Trophoblast cell (in vitro differentiated cells and primary cell): ENCODE data around the gene MZB1.
A peak's percentile ranks its signal among the peaks of the same experiment; 100 is the strongest.

ENCODE experiments used
- DNase-seq, 2 donors: peaks; one replicate each; pipeline ENCODE4 v3.0.0-alpha.2; 2016
- H2AFZ ChIP-seq: 2 replicates; pipeline ENCODE4 v1.6.1; 2013; ENCODE audit warnings: low read length, moderate library complexity, mild to moderate bottlenecking; ENCODE audit not compliant: insufficient read depth, poor library complexity
- H2AK5ac ChIP-seq: 2 replicates; pipeline ENCODE4 v1.6.1; 2013; ENCODE audit warnings: mild to moderate bottlenecking, low read length
- H2BK120ac ChIP-seq: 2 replicates; pipeline ENCODE4 v1.6.1; 2013; ENCODE audit warnings: low read length, mild to moderate bottlenecking, moderate library complexity; ENCODE audit not compliant: insufficient read depth, poor library complexity
- H2BK12ac ChIP-seq: 2 replicates; pipeline ENCODE4 v1.6.1; 2013; ENCODE audit warnings: mild to moderate bottlenecking, low read length, moderate library complexity
- H2BK5ac ChIP-seq: 2 replicates; pipeline ENCODE4 v1.6.1; 2013; ENCODE audit warnings: low read length, low read depth, moderate library complexity, mild to moderate bottlenecking; ENCODE audit not compliant: poor library complexity
- H3K14ac ChIP-seq: 2 replicates; pipeline ENCODE4 v1.6.1; 2013; ENCODE audit warnings: mild to moderate bottlenecking, low read length
- H3K18ac ChIP-seq: 2 replicates; pipeline ENCODE4 v1.6.1; 2013; ENCODE audit warnings: mild to moderate bottlenecking, low read length
- H3K23ac ChIP-seq: 2 replicates; pipeline ENCODE4 v1.6.1; 2013; ENCODE audit warnings: low read length
- H3K27ac ChIP-seq: 2 replicates; pipeline ENCODE4 v1.5.1; 2013; ENCODE audit warnings: low read depth, mild to moderate bottlenecking, inconsistent platforms, low read length, moderate library complexity
- H3K27me3 ChIP-seq: 2 replicates; pipeline ENCODE4 v1.6.1; 2013; ENCODE audit warnings: inconsistent platforms, mild to moderate bottlenecking, low read length, moderate library complexity; ENCODE audit not compliant: insufficient read depth
- H3K36me3 ChIP-seq, 2 experiments: 1 replicate in 1 of 2; 2 replicates in 1 of 2; pipeline ENCODE4 v1.6.1; 2013; ENCODE audit warnings: low read length in 2 of 2, mild to moderate bottlenecking in 2 of 2, moderate library complexity in 1 of 2; ENCODE audit not compliant: insufficient read depth in 2 of 2, control insufficient read depth in 1 of 2
- H3K4ac ChIP-seq: 2 replicates; pipeline ENCODE4 v1.6.1; 2013; ENCODE audit warnings: low read depth, mild to moderate bottlenecking, low read length, moderate library complexity
- H3K4me1 ChIP-seq, 2 experiments: 1 replicate in 1 of 2; 2 replicates in 1 of 2; pipeline ENCODE4 v1.6.1; 2013; ENCODE audit warnings: low read length in 2 of 2, mild to moderate bottlenecking in 2 of 2, moderate library complexity in 1 of 2; ENCODE audit not compliant: insufficient read depth in 2 of 2, control insufficient read depth in 1 of 2
- H3K4me2 ChIP-seq: 2 replicates; pipeline ENCODE4 v1.6.1; 2013; ENCODE audit warnings: inconsistent platforms, mild to moderate bottlenecking, low read length, moderate library complexity
- H3K4me3 ChIP-seq: 2 replicates; pipeline ENCODE4 v1.5.1; 2013; ENCODE audit warnings: mild to moderate bottlenecking, low read depth, low read length, inconsistent platforms
- H3K79me1 ChIP-seq: one replicate; pipeline ENCODE4 v1.6.1; 2013; ENCODE audit warnings: low read length
- H3K79me2 ChIP-seq: 2 replicates; pipeline ENCODE4 v1.6.1; 2013; ENCODE audit warnings: low read length, mild to moderate bottlenecking; ENCODE audit not compliant: control insufficient read depth, insufficient read depth, poor library complexity
- H3K9ac ChIP-seq: 2 replicates; pipeline ENCODE4 v1.6.1; 2013; ENCODE audit warnings: mild to moderate bottlenecking, low read length
- H3K9me3 ChIP-seq: 2 replicates; pipeline ENCODE4 v1.6.1; 2013; ENCODE audit warnings: low read depth, mild to moderate bottlenecking, control low read depth, inconsistent platforms, low read length; ENCODE audit not compliant: insufficient read depth
- H4K12ac ChIP-seq: 2 replicates; pipeline ENCODE4 v1.6.1; 2013; ENCODE audit warnings: low read depth, mild to moderate bottlenecking, low read length, moderate library complexity
- H4K8ac ChIP-seq: 2 replicates; pipeline ENCODE4 v1.6.1; 2013; ENCODE audit warnings: low read depth, mild to moderate bottlenecking, low read length, moderate library complexity
- H4K91ac ChIP-seq: one replicate; pipeline ENCODE4 v1.6.1; 2013; ENCODE audit warnings: low read depth, mild to moderate bottlenecking, low read length, moderate library complexity
- WGBS: extraction: QIAGEN DNeasy Blood & Tissue Kit; methylation state at CpG from one replicate; pipeline ENCODE4 v1.1.7; 2013; ENCODE audit warnings: missing lambda C conversion rate; ENCODE audit not compliant: insufficient read length, insufficient coverage; ENCODE audit errors: extremely low coverage; 5-methylcytosine and 5-hydroxymethylcytosine counted together

The MZB1 gene

DNA sequence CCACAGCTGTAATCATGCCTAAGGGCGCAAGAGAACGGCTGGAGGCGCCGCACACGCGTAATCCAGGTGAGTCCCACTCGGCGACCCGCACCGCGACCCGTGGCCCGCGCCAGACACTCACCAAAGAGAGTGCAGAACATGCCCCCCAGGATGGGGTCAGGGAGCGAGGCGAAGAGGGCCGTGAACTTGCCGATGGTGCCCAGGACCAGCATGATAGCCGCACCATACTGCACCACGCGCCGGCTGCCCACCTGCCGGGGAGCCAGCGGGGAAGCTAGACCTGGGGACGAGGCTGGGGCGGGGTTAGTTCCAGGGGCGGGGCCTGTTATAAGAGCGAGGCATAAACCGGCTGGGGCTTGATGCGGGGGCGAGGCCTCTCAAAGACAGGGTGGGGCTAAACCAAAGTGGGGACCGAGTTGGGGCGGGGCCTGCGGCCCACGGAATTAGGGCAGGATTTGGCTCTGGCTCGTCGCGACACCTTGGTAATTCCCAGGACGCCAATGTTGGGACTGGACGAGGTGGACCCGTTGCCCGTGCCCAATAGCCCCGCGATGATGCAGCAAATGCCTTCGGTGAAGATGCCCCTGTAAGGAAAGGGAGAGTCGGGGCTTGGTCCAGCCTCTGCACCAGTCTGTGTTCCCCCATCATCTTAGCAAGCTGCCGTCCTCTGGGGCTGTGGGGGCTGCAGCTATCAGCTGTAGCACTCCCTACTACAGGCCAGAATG, 11.4 kb downstream of the MZB1 start:
- Histone ChIP-seq H3K4ac (no peak overlapping the region), H3K9me3 (no peaks in the 10 kb centered on the region), H3K79me1 (no peaks in the 10 kb centered on the region), H3K18ac (no peak overlapping the region), H3K4me2 (no peak overlapping the region), H2BK5ac (no peak overlapping the region), H3K79me2 (no peaks in the 10 kb centered on the region), H3K27ac (no peak overlapping the region), H4K8ac (no peak overlapping the region), H3K4me1 (peaks cover 0 to 4% of the 10 kb centered on the region in 2 experiments), H2AK5ac (no peak overlapping the region), H3K4me3 (peak overlapping the region; percentile 34), H3K23ac (no peak overlapping the region), H3K9ac (no peak overlapping the region), H3K14ac (no peak overlapping the region), H3K36me3 (peaks cover 3 to 11% of the 10 kb centered on the region in 2 experiments), H2BK12ac (no peak overlapping the region), H4K91ac (no peak overlapping the region), H2BK120ac (no peak overlapping the region), H4K12ac (no peak overlapping the region), H3K27me3 (no peaks in the 10 kb centered on the region), H2AFZ (no peak overlapping the region)
- peak; percentile 7 to 44 for DNase-seq
- no CpG with 5 or more reads among the region's 47 CpGs for WGBS

- H3K9ac ChIP-seq: no peak overlapping the region
- no peak overlapping the region for H3K23ac ChIP-seq
- H3K9me3 ChIP-seq: no peaks in the 10 kb centered on the region
- H3K27ac ChIP-seq: no peak overlapping the region
- WGBS: no CpG with 5 or more reads among the region's 3 CpGs
- H2BK12ac ChIP-seq: no peak overlapping the region
- no peak overlapping the region for H4K8ac ChIP-seq
- no peaks in the 10 kb centered on the region for H3K79me2 ChIP-seq
- no peak overlapping the region for H3K18ac ChIP-seq
- no peak overlapping the region for H2AK5ac ChIP-seq
- no peak overlapping the region for H4K91ac ChIP-seq
- H3K36me3 ChIP-seq: peaks cover 3 to 11% of the 10 kb centered on the region in 2 experiments
- H2BK5ac ChIP-seq: no peak overlapping the region
- no peak overlapping the region for H4K12ac ChIP-seq
- H3K4me2 ChIP-seq: no peak overlapping the region
- H3K4me3 ChIP-seq: no peak overlapping the region
- no peak overlapping the region for H3K4ac ChIP-seq
- H3K14ac ChIP-seq: no peak overlapping the region
- no peak for DNase-seq
- H3K79me1 ChIP-seq: no peaks in the 10 kb centered on the region
- H3K27me3 ChIP-seq: no peaks in the 10 kb centered on the region
- no peaks in the 10 kb centered on the region for H3K4me1 ChIP-seq
- no peak overlapping the region for H2BK120ac ChIP-seq
- no peak overlapping the region for H2AFZ ChIP-seq
Observed at GRCh38 chr5:139377226-139377625, 12.5 kb downstream of the MZB1 start.

GRCh38 chr5:139376364-139376763, 13.3 kb downstream of the MZB1 start:
- Histone ChIP-seq H2BK5ac (no peak overlapping the region), H3K23ac (no peak overlapping the region), H2AK5ac (no peak overlapping the region), H3K4me2 (no peak overlapping the region), H2AFZ (no peak overlapping the region), H2BK12ac (no peak overlapping the region), H3K27me3 (no peaks in the 10 kb centered on the region), H3K4ac (no peak overlapping the region), H3K9ac (no peak overlapping the region), H4K91ac (no peak overlapping the region), H4K12ac (no peak overlapping the region), H3K9me3 (no peaks in the 10 kb centered on the region), H4K8ac (no peak overlapping the region), H3K4me3 (no peak overlapping the region), H3K36me3 (peaks cover 3 to 17% of the 10 kb centered on the region in 2 experiments), H3K79me2 (no peaks in the 10 kb centered on the region), H3K18ac (no peak overlapping the region), H3K27ac (no peak overlapping the region), H3K14ac (no peak overlapping the region), H3K4me1 (no peaks in the 10 kb centered on the region), H3K79me1 (no peaks in the 10 kb centered on the region), H2BK120ac (no peak overlapping the region)
- WGBS: no CpG with 5 or more reads among the region's 7 CpGs
- DNase-seq: no peak

DNA sequence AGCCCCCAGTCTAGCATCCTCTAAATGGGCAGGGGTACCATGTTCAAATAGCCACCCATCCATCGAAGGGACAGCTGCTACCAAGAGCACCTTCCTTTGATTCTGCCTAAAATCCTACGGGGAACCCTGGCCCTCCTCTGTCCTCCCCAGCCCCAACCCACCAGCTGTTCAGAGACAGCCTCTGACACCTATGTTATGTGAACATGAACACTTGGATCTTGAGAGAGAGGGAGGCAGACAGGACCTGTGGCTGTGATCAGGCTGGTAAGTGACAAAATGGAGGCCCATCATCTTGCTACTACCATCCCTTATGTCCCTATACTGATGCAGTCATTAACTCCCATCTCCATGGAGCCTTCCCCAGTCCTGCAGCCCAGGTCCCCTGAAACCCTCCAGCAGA, 14.8 kb downstream of the MZB1 start:
- H3K18ac ChIP-seq: no peak overlapping the region
- H2BK5ac ChIP-seq: no peak overlapping the region
- H3K36me3 ChIP-seq: peaks cover 5 to 23% of the 10 kb centered on the region in 2 experiments
- H3K14ac ChIP-seq: no peak overlapping the region
- no peak overlapping the region for H3K23ac ChIP-seq
- no peak overlapping the region for H4K12ac ChIP-seq
- WGBS: no CpG with 5 or more reads among the region's 2 CpGs
- H2AFZ ChIP-seq: no peak overlapping the region
- no peak overlapping the region for H2AK5ac ChIP-seq
- no peak overlapping the region for H3K9ac ChIP-seq
- H3K9me3 ChIP-seq: no peaks in the 10 kb centered on the region
- H2BK120ac ChIP-seq: no peak overlapping the region
- H3K27me3 ChIP-seq: no peaks in the 10 kb centered on the region
- no peaks in the 10 kb centered on the region for H3K79me2 ChIP-seq
- no peaks in the 10 kb centered on the region for H3K4me1 ChIP-seq
- H3K4me3 ChIP-seq: no peak overlapping the region
- H2BK12ac ChIP-seq: no peak overlapping the region
- no peak overlapping the region for H4K91ac ChIP-seq
- H4K8ac ChIP-seq: no peak overlapping the region
- H3K79me1 ChIP-seq: no peaks in the 10 kb centered on the region
- H3K4ac ChIP-seq: no peak overlapping the region
- DNase-seq: no peak
- no peak overlapping the region for H3K27ac ChIP-seq
- no peak overlapping the region for H3K4me2 ChIP-seq
